Renal pelvis (tissue), 3 donors: ENCODE results near the gene RPS6KB1. TPM values are rescaled to one million over a fixed set of nuclear protein-coding genes. Genes with fewer than 3 reads are reported as not detected.

Source experiments
- polyA plus RNA-seq, 3 donors: library from polyadenylated mRNA; unstranded; fragments of 120-200 nt; gene quantifications; one replicate each; pipeline ENCODE4 v1.2.1, GENCODE V29; 2013; ENCODE audit not compliant: insufficient read length in 3 of 3

Gene RPS6KB1
- polyA plus RNA-seq, 3 donors = 36.4 to 45.7 (median 44.7) TPM

Other genes with a start within 250 kb of the RPS6KB1 start
- gene PTRH2, start 185.7 kb upstream of the RPS6KB1 start, polyA plus RNA-seq = 10 to 100 TPM; 24.8 to 27.0 (median 25.5) TPM
- 100 to 1,000 TPM in 1 of 3 donors, 10 to 100 TPM in 2; 93.4 to 108 (median 97.7) TPM for gene VMP1, start 185.5 kb upstream of the RPS6KB1 start, polyA plus RNA-seq
- 10 to 100 TPM; 15.5 to 24.2 (median 21.4) TPM for gene TUBD1, start 178 bp upstream of the RPS6KB1 start, polyA plus RNA-seq
- gene RNFT1, start 71.6 kb downstream of the RPS6KB1 start, polyA plus RNA-seq = 10 to 100 TPM; 18.0 to 28.3 (median 27.6) TPM
- gene HEATR6, start 185.8 kb downstream of the RPS6KB1 start, polyA plus RNA-seq = 10 to 100 TPM; 22.6 to 26.8 (median 24.2) TPM